HepG2 (cell line): ENCODE data around the gene PEAK3. TPM values are rescaled to one million over a fixed set of nuclear protein-coding genes. Genes with fewer than 3 reads are reported as not detected.
A peak's percentile ranks its signal among the peaks of the same experiment; 100 is the strongest.

Source experiments
- ARID5B ChIP-seq: IDR thresholded peaks from 2 replicates; pipeline ENCODE4 v1.4.0; 2020; ENCODE audit warnings: mild to moderate bottlenecking, missing genetic modification reagents
- ATAD3A ChIP-seq: sonication (generic); formaldehyde crosslinking; IDR thresholded peaks from 2 replicates; pipeline ENCODE4 v1.4.0; 2020; ENCODE audit warnings: missing genetic modification reagents
- ATF6 ChIP-seq: sonication (generic); formaldehyde crosslinking; conservative IDR thresholded peaks from 2 replicates; pipeline ENCODE4 v1.4.0; 2020; ENCODE audit warnings: missing genetic modification reagents
- ETV6 ChIP-seq: sonication (generic); formaldehyde crosslinking; conservative IDR thresholded peaks from 2 replicates; pipeline ENCODE4 v1.4.0; 2020; ENCODE audit warnings: missing genetic modification reagents
- GFI1 ChIP-seq: sonication (generic); formaldehyde crosslinking; IDR thresholded peaks from 2 replicates; pipeline ENCODE4 v1.5.0; 2020; ENCODE audit warnings: missing genetic modification reagents, mild to moderate bottlenecking, borderline replicate concordance
- HNRNPUL1 ChIP-seq: fragments of 200-400 bp; formaldehyde crosslinking; IDR thresholded peaks from 2 replicates; pipeline ENCODE4 v1.6.1; 2017; ENCODE audit warnings: low read depth, mild to moderate bottlenecking, low read length, moderate library complexity
- MBD4 ChIP-seq: IDR thresholded peaks from 2 replicates; pipeline ENCODE4 v1.6.1; 2012; ENCODE audit warnings: low read length, inconsistent platforms, borderline replicate concordance
- NKX3-1 ChIP-seq: sonication (generic); formaldehyde crosslinking; IDR thresholded peaks from 2 replicates; pipeline ENCODE4 v1.5.0; 2020; ENCODE audit warnings: missing genetic modification reagents
- POLR2A ChIP-seq, 2 experiments: IDR thresholded peaks; 2 replicates each; pipeline ENCODE4 v1.6.1; 2011; ENCODE audit warnings: low read depth in 2 of 2, low read length in 2 of 2, mild to moderate bottlenecking in 1 of 2, moderate library complexity in 1 of 2; ENCODE audit not compliant: insufficient read depth in 1 of 2
- PTBP1 ChIP-seq: fragments of 200-400 bp; formaldehyde crosslinking; IDR thresholded peaks from 2 replicates; pipeline ENCODE4 v1.6.1; 2018; ENCODE audit warnings: low read length, low read depth; ENCODE audit not compliant: poor library complexity, severe bottlenecking
- RXRB ChIP-seq: IDR thresholded peaks from 2 replicates; pipeline ENCODE4 v1.6.1; 2016; ENCODE audit warnings: borderline replicate concordance, missing genetic modification reagents, missing compliant biosample characterization
- STAT5B ChIP-seq: sonication (generic); formaldehyde crosslinking; IDR thresholded peaks from 2 replicates; pipeline ENCODE4 v1.4.0; 2020; ENCODE audit warnings: missing genetic modification reagents
- YEATS2 ChIP-seq: sonication (generic); formaldehyde crosslinking; IDR thresholded peaks from 2 replicates; pipeline ENCODE4 v1.4.0; 2020; ENCODE audit warnings: missing genetic modification reagents, borderline replicate concordance
- ZBTB39 ChIP-seq: sonication (generic); formaldehyde crosslinking; IDR thresholded peaks from 2 replicates; pipeline ENCODE4 v1.5.0; 2020; ENCODE audit warnings: missing genetic modification reagents
- ZNF484 ChIP-seq: sonication (generic); formaldehyde crosslinking; IDR thresholded peaks from 2 replicates; pipeline ENCODE4 v1.5.1; 2020; ENCODE audit warnings: mild to moderate bottlenecking, low read depth, missing genetic modification reagents, borderline replicate concordance
- ZNF580 ChIP-seq: IDR thresholded peaks from 2 replicates; pipeline ENCODE4 v1.6.1; 2016; ENCODE audit warnings: low read depth, borderline replicate concordance
- ZNF770 ChIP-seq: sonication (generic); formaldehyde crosslinking; IDR thresholded peaks from 2 replicates; pipeline ENCODE4 v1.5.0; 2020; ENCODE audit warnings: mild to moderate bottlenecking, missing genetic modification reagents
- ZNF781 ChIP-seq: sonication (generic); formaldehyde crosslinking; IDR thresholded peaks from 2 replicates; pipeline ENCODE4 v1.5.1; 2020; ENCODE audit warnings: borderline replicate concordance, mild to moderate bottlenecking, missing genetic modification reagents; ENCODE audit errors: not compliant biosample characterization
- polyA plus RNA-seq, 8 experiments: library from polyadenylated mRNA; depleted of rRNA in 3 of 8; stranded (reverse) in 7 of 8; unstranded in 1 of 8; fragments of >200 nt; fragmentation: Illumina TruSeq in 4 of 8; extraction: Trizol in 4 of 8; gene quantifications; 2 replicates each; pipeline versions ENCODE4 v1.2.1 to v1.2.3, GENCODE V29; 2011 to 2016; ENCODE audit warnings: low read depth in 4 of 8, missing spikeins in 1 of 8, mixed read lengths in 1 of 8; ENCODE audit not compliant: insufficient read depth in 1 of 8
- total RNA-seq, 5 experiments: library from RNA; depleted of rRNA; stranded (reverse); fragments of >200 nt; fragmentation: Illumina TruSeq; extraction: Trizol; gene quantifications; 2 replicates each; pipeline ENCODE4 v1.2.3, GENCODE V29; 2016; ENCODE audit warnings: low read depth in 1 of 5

Gene PEAK3
- total and polyA plus RNA-seq, 2 of the 13 experiments (the other 11 are each of a cell fraction or from before 2014, with no cell fraction given) = not detected

- TF ChIP-seq RXRB (CRISPR knock-in tag) (0 out of 2 replicates have a peak, but pooled peaks have one; percentile 39), ZBTB39 (CRISPR knock-in tag) (no peak), ETV6 (CRISPR knock-in tag) (no peak), NKX3-1 (CRISPR knock-in tag) (no peak), MBD4 (no peak), ATF6 (CRISPR knock-in tag) (no peak), ARID5B (CRISPR knock-in tag) (peak; percentile 18; the same call in 1 of the 2 replicates), GFI1 (no peak), YEATS2 (CRISPR knock-in tag) (peak; percentile 28; the same call in 1 of the 2 replicates), ZNF580 (CRISPR knock-in tag) (peak; percentile 40; the same call in 1 of the 2 replicates), HNRNPUL1 (no peak), PTBP1 (no peak), ATAD3A (CRISPR knock-in tag) (no peak), ZNF484 (no peak), ZNF770 (CRISPR knock-in tag) (peak; percentile 43; the same call in 1 of the 2 replicates), POLR2A (IDR thresholded peaks at IDR 0.05; ENCODE audit: insufficient read depth in 1 of 2, low read depth in 2 of 2, low read length in 2 of 2) (peak in 1 of 2 experiments; percentile 58; a peak in 1 of 4 replicates), STAT5B (CRISPR knock-in tag) (no peak), ZNF781 (CRISPR knock-in tag) (no peak)
Observed at GRCh38 chr19:2266183-2266993, 15.6 kb downstream of the PEAK3 start (continued).
